DOHH2 (cell line): ENCODE data around the gene MAML2.

Experiments
- EZH2phosphoT487 ChIP-seq: fragments of 200-600 bp; sonication (generic); IDR thresholded peaks from 2 replicates; pipeline ENCODE4 v1.6.1; 2017; ENCODE audit warnings: borderline replicate concordance, mild to moderate bottlenecking, antibody characterized with exemption, low read length, moderate library complexity, mixed read lengths
- TF ChIP-seq, protein P1 (sequence below): fragments of 200-600 bp; sonication (generic); IDR thresholded peaks from one replicate; pipeline ENCODE4 v1.5.1; 2014; ENCODE audit warnings: antibody characterized with exemption, mild to moderate bottlenecking, low read depth, low read length; ENCODE audit not compliant: poor library complexity, severe bottlenecking

DNA sequence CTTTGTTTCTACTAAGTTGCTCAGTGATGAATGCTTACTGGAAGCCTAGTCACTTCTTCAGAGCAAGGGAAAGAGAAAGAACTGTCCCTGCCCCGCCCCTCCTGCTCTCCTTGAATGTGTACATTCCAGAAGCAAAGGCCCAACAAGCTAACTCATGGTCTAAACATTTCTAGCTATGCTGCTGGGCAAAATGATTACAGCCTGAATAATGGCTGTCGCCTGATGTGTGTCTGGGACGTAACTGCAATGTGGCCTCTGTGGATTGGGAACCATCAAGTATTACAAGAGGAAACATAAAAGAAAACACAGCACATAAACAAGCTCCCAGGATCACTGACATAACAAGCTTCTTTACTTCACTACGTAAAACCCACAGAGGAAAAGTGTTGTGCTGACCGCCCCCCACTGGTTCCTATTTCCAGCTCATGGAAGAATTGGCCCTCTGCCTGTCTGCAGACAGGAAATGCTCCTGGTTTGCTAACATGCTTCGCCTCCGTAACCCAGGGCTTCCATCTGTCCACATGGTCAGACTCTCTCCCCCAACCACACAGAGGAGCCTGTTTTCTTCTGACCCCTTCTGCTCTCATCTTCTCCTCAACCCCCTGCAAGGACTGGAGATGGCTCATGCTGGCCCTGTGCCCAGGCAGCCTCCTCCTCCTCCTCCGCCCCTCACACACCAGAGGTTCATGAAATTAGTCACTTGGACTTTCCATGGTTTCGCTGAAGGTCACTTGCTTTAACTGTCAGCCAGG, 187.2 kb downstream of the MAML2 start:
- TF ChIP-seq, protein P1, sequence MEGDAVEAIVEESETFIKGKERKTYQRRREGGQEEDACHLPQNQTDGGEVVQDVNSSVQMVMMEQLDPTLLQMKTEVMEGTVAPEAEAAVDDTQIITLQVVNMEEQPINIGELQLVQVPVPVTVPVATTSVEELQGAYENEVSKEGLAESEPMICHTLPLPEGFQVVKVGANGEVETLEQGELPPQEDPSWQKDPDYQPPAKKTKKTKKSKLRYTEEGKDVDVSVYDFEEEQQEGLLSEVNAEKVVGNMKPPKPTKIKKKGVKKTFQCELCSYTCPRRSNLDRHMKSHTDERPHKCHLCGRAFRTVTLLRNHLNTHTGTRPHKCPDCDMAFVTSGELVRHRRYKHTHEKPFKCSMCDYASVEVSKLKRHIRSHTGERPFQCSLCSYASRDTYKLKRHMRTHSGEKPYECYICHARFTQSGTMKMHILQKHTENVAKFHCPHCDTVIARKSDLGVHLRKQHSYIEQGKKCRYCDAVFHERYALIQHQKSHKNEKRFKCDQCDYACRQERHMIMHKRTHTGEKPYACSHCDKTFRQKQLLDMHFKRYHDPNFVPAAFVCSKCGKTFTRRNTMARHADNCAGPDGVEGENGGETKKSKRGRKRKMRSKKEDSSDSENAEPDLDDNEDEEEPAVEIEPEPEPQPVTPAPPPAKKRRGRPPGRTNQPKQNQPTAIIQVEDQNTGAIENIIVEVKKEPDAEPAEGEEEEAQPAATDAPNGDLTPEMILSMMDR, result no peak
- TF ChIP-seq EZH2phosphoT487, result no peak
